GM12878 (cell line): ENCODE measurements around the gene ZNF331. TPM values are rescaled to one million over a fixed set of nuclear protein-coding genes. Genes with fewer than 3 reads are reported as not detected.

Source experiments
- ATAC-seq: fragments of 200-7000 bp; cut with Tn5 transposase; 3 replicates; pipeline ENCODE4 v1.9.1; 2020; ENCODE audit warnings: mild to moderate bottlenecking, moderate library complexity
- BruUV-seq: library from RNA; stranded (reverse); fragments of 400-500 nt; replicated peaks from 2 replicates; lab custom pipeline; 2021; lab: Mats Ljungman, UMichigan
- CTCF ChIA-PET: fragments of 300-600 bp; sonication (Branson Sonifier 250); formaldehyde crosslinking; extraction: SDS; loops from one replicate; lab custom pipeline; 2021; ENCODE audit warnings: inconsistent platforms; lab: Yijun Ruan, JAX
- POLR2A ChIA-PET: fragments of 350-600 bp; formaldehyde crosslinking; extraction: SDS; loops from one replicate; lab custom pipeline; 2021; ENCODE audit warnings: inconsistent platforms; lab: Charles Lee
- RAD21 ChIA-PET: fragments of 300-600 bp; sonication (Branson Sonifier 250); formaldehyde crosslinking; loops from one replicate; lab custom pipeline; 2023; ENCODE audit warnings: antibody characterized with exemption; ENCODE audit not compliant: unreplicated experiment; lab: Charles Lee
- SMC1A ChIA-PET: fragments of 300-600 bp; sonication (Branson Sonifier 250); formaldehyde crosslinking; loops from one replicate; lab custom pipeline; 2023; ENCODE audit not compliant: unreplicated experiment, uncharacterized antibody; lab: Charles Lee
- DNase-seq: peaks from one replicate; pipeline ENCODE4 v3.0.0-alpha.2; 2011; ENCODE audit warnings: low read depth, low spot score
- FAIRE-seq: peaks from 3 replicates; lab custom pipeline; 2011; peaks lifted over from hg19 to GRCh38; lab: Jason Lieb, UNC
- H2AFZ ChIP-seq: 2 replicates; pipeline ENCODE4 v1.6.0; 2011; ENCODE audit warnings: low read depth, low read length, control low read depth; ENCODE audit not compliant: control insufficient read depth
- H3K27ac ChIP-seq: 2 replicates; pipeline ENCODE4 v1.5.1; 2011; ENCODE audit warnings: control low read depth; ENCODE audit not compliant: control insufficient read depth, insufficient read depth
- H3K27me3 ChIP-seq, 2 experiments: replicated peaks in 1 of 2; 2 replicates each; pipeline versions ENCODE4 v1.6.0 to v1.6.1; 2011; ENCODE audit warnings: low read length in 1 of 2; ENCODE audit not compliant: control insufficient read depth in 2 of 2, insufficient read depth in 2 of 2
- H3K36me3 ChIP-seq, 2 experiments: 2 replicates each; pipeline ENCODE4 v1.5.1; 2011; ENCODE audit warnings: low read length in 1 of 2; ENCODE audit not compliant: control insufficient read depth in 2 of 2, insufficient read depth in 2 of 2
- H3K4me1 ChIP-seq: 2 replicates; pipeline ENCODE4 v1.6.1; 2011; ENCODE audit warnings: mild to moderate bottlenecking, low read length, moderate library complexity, mixed read lengths; ENCODE audit not compliant: control insufficient read depth, insufficient read depth
- H3K4me2 ChIP-seq: 2 replicates; pipeline ENCODE4 v1.6.0; 2011; ENCODE audit warnings: control low read depth; ENCODE audit not compliant: control insufficient read depth, insufficient read depth
- H3K4me3 ChIP-seq: fragments of 200-600 bp; sonication (generic); 2 replicates; pipeline ENCODE4 v1.5.1; 2016
- H3K79me2 ChIP-seq: 2 replicates; pipeline ENCODE4 v1.6.0; 2011; ENCODE audit warnings: low read length; ENCODE audit not compliant: control insufficient read depth, insufficient read depth
- H3K9ac ChIP-seq: 2 replicates; pipeline ENCODE4 v1.8.0; 2011; ENCODE audit warnings: low read length, control low read depth, mixed read lengths; ENCODE audit not compliant: control insufficient read depth, insufficient read depth
- H3K9me3 ChIP-seq: replicated peaks from 3 replicates; pipeline ENCODE4 v1.5.1; 2011; ENCODE audit warnings: mild to moderate bottlenecking, low read length; ENCODE audit not compliant: control insufficient read depth, insufficient read depth
- H4K20me1 ChIP-seq: 2 replicates; pipeline ENCODE4 v1.6.0; 2011; ENCODE audit not compliant: control insufficient read depth, insufficient read depth
- BCLAF1 ChIP-seq: fragments of 450-650 bp; IDR thresholded peaks from 2 replicates; pipeline ENCODE4 v1.6.1; 2017; ENCODE audit warnings: antibody characterized with exemption, mild to moderate bottlenecking, moderate library complexity
- CHD4 ChIP-seq: fragments of 200-600 bp; sonication (generic); IDR thresholded peaks from 2 replicates; pipeline ENCODE4 v1.6.1; 2016; ENCODE audit warnings: mild to moderate bottlenecking
- EGR1 ChIP-seq, 2 experiments: IDR thresholded peaks; 1 replicate in 1 of 2; 2 replicates in 1 of 2; pipeline ENCODE4 v1.6.1; 2011 to 2012; ENCODE audit warnings: low read depth in 2 of 2, low read length in 2 of 2, borderline replicate concordance in 1 of 2, mild to moderate bottlenecking in 1 of 2, moderate library complexity in 1 of 2
- ELK1 ChIP-seq: IDR thresholded peaks from 2 replicates; pipeline ENCODE4 v1.6.1; 2012; ENCODE audit warnings: low read depth, low read length, improper control_type of control experiment
- EZH2 ChIP-seq: IDR thresholded peaks from 2 replicates; pipeline ENCODE4 v1.6.1; 2012; ENCODE audit warnings: low read depth, mild to moderate bottlenecking, control low read depth, inconsistent platforms, low read length, borderline replicate concordance; ENCODE audit not compliant: control insufficient read depth
- HCFC1 ChIP-seq: fragments of 150-350 bp; IDR thresholded peaks from 2 replicates; pipeline ENCODE4 v1.6.1; 2014; ENCODE audit warnings: low read length
- HDAC6 ChIP-seq: fragments of 200-600 bp; sonication (generic); IDR thresholded peaks from one replicate; pipeline ENCODE4 v1.8.0; 2017; ENCODE audit warnings: antibody characterized with exemption; ENCODE audit not compliant: unreplicated experiment
- RB1 ChIP-seq: fragments of 450-650 bp; formaldehyde crosslinking; IDR thresholded peaks from 2 replicates; pipeline ENCODE4 v1.6.1; 2017; ENCODE audit warnings: mild to moderate bottlenecking, borderline replicate concordance
- RCOR1 ChIP-seq: conservative IDR thresholded peaks from 2 replicates; pipeline ENCODE4 v1.6.1; 2012; ENCODE audit warnings: low read depth, low read length, improper control_type of control experiment
- REST ChIP-seq: IDR thresholded peaks from 2 replicates; pipeline ENCODE4 v1.6.1; 2012; ENCODE audit warnings: mild to moderate bottlenecking, low read depth, low read length
- SKIL ChIP-seq: fragments of 450-650 bp; IDR thresholded peaks from 2 replicates; pipeline ENCODE4 v1.6.1; 2017; ENCODE audit warnings: mild to moderate bottlenecking, low read depth, inconsistent platforms; ENCODE audit not compliant: poor library complexity, severe bottlenecking
- SREBF2 ChIP-seq: IDR thresholded peaks from 2 replicates; pipeline ENCODE4 v1.6.1; 2012; ENCODE audit warnings: mild to moderate bottlenecking, low read length
- ZSCAN29 ChIP-seq: fragments of 450-650 bp; IDR thresholded peaks from 2 replicates; pipeline ENCODE4 v1.6.1; 2017; ENCODE audit warnings: mild to moderate bottlenecking, moderate library complexity
- ZZZ3 ChIP-seq: IDR thresholded peaks from 2 replicates; pipeline ENCODE4 v1.6.1; 2011; ENCODE audit warnings: low read depth; ENCODE audit not compliant: control insufficient read depth, insufficient read length
- WGBS: methylation state at CpG from one replicate; pipeline ENCODE4 v1.1.6; 2016; ENCODE audit warnings: low lambda C conversion rate; ENCODE audit not compliant: insufficient replicate concordance, insufficient coverage; ENCODE audit errors: missing lambda C conversion rate; 5-methylcytosine and 5-hydroxymethylcytosine counted together
- in situ Hi-C: fragments of 300-500 bp; cut with MboI; formaldehyde crosslinking; loops from 9 replicates; pipeline ENCODE4 v1.14.3; 2018; ENCODE audit warnings: mixed read lengths
- intact Hi-C: fragments of 100-400 bp; cut with micrococcal nuclease; formaldehyde crosslinking; loops from one replicate; pipeline ENCODE4 v1.14.2; 2022; ENCODE audit not compliant: unreplicated experiment
- polyA plus RNA-seq, 11 experiments: library from polyadenylated mRNA; depleted of rRNA in 4 of 11; unstranded in 6 of 11; stranded (reverse) in 5 of 11; fragments of >200 nt; fragmentation: Nextera tagmentation in 4 of 11; fragmentation: Illumina TruSeq in 1 of 11; extraction: Ambion mirVana in 4 of 11; extraction: Trizol in 1 of 11; gene quantifications; 1 replicate in 1 of 11; 2 replicates in 10 of 11; pipeline versions ENCODE4 v1.2.1 to v1.2.3, GENCODE V29; 2011 to 2016; ENCODE audit warnings: inconsistent platforms in 2 of 11, missing spikeins in 2 of 11, low read depth in 1 of 11
- total RNA-seq, 4 experiments: library from RNA; depleted of rRNA in 3 of 4; stranded (reverse); fragments of >200 nt in 3 of 4; fragmentation: Illumina TruSeq in 1 of 4; extraction: Trizol in 1 of 4; gene quantifications; 2 replicates each; pipeline versions ENCODE4 v1.2.1 to v1.2.3, GENCODE V29; 2013 to 2021

The ZNF331 gene
- total and polyA plus RNA-seq, 10 of the 15 experiments (the other 5 are each of a cell fraction or from before 2014, with no cell fraction given) = 2.6 to 11.5 (median 5.3) TPM

- H3K4me1 ChIP-seq = no peaks in the 10 kb centered on the region
- DNase-seq = no peak
- ATAC-seq = no peak
- BruUV-seq = no TSS peak
- ChIA-PET SMC1A (interaction anchor here (0.6 kb wide), 1 partner anchor 36 kb away, joined by 3 read pairs; no protein-coding TSS in a partner anchor), CTCF (no interaction called here), RAD21 (no interaction called here), POLR2A (no interaction called here)
- no peak overlapping the region for H3K4me3 ChIP-seq
- WGBS = 66% methylated on average over 7 of the region's 7 CpGs
- intact Hi-C loops = no loop called here
- FAIRE-seq = no peak
- no peaks in the 10 kb centered on the region for H3K79me2 ChIP-seq
- in situ Hi-C loops = no loop called here
- H3K27ac ChIP-seq = no peak overlapping the region
- no peaks in the 10 kb centered on the region for H4K20me1 ChIP-seq
- H3K36me3 ChIP-seq = no peaks in the 10 kb centered on the region
- H3K27me3 ChIP-seq = no peaks in the 10 kb centered on the region
- no peaks in the 10 kb centered on the region; the same call in 1 of the 3 replicates for H3K9me3 ChIP-seq
- no peak overlapping the region for H2AFZ ChIP-seq
- H3K9ac ChIP-seq = no peak overlapping the region
- H3K4me2 ChIP-seq = no peak overlapping the region
- TF ChIP-seq SREBF2 (no peak), ZSCAN29 (no peak), RCOR1 (no peak), ZZZ3 (no peak), SKIL (no peak), HCFC1 (no peak), REST (no peak), RB1 (no peak), EZH2 (no peak), HDAC6 (no peak), EGR1 (IDR thresholded peaks at IDR 0.05; ENCODE audit: borderline replicate concordance in 1 of 2, low read depth in 2 of 2, low read length in 2 of 2) (no peak), CHD4 (no peak), BCLAF1 (no peak), ELK1 (no peak)
These were observed 9.0 kb downstream of the ZNF331 start for GRCh38 chr19:53546758-53547513.
